Smooth muscle cell (in vitro differentiated cells): ENCODE measurements around the gene AFF3. TPM values are rescaled to one million over a fixed set of nuclear protein-coding genes. Genes with fewer than 3 reads are reported as not detected.

Source experiments
- DNase-seq: peaks from one replicate; lab custom pipeline; 2025; ENCODE audit not compliant: unreplicated experiment; lab: John Stamatoyannopoulos, UW
- H2AFZ ChIP-seq: fragments of 200-600 bp; sonication (generic); 2 replicates; pipeline ENCODE4 v1.6.0; 2016; ENCODE audit warnings: antibody characterized with exemption, low read depth, mild to moderate bottlenecking
- H3F3A ChIP-seq: fragments of 200-600 bp; sonication (generic); 2 replicates; pipeline ENCODE4 v1.6.0; 2017; ENCODE audit warnings: antibody characterized with exemption, low read depth
- H3K27ac ChIP-seq: fragments of 200-600 bp; sonication (generic); 2 replicates; pipeline ENCODE4 v1.5.1; 2016; ENCODE audit warnings: low read depth, mild to moderate bottlenecking
- H3K27me3 ChIP-seq: fragments of 200-600 bp; sonication (generic); 2 replicates; pipeline ENCODE4 v1.6.1; 2016; ENCODE audit warnings: low read depth, mild to moderate bottlenecking
- H3K36me3 ChIP-seq: fragments of 200-600 bp; sonication (generic); 2 replicates; pipeline ENCODE4 v1.5.1; 2016; ENCODE audit warnings: low read depth
- H3K4me1 ChIP-seq: fragments of 200-600 bp; sonication (generic); 2 replicates; pipeline ENCODE4 v1.5.1; 2016; ENCODE audit warnings: low read depth
- H3K4me2 ChIP-seq: fragments of 200-600 bp; sonication (generic); 2 replicates; pipeline ENCODE4 v1.6.0; 2016; ENCODE audit warnings: mild to moderate bottlenecking
- H3K4me3 ChIP-seq: fragments of 200-600 bp; sonication (generic); 2 replicates; pipeline ENCODE4 v1.5.1; 2016; ENCODE audit warnings: mild to moderate bottlenecking
- H3K79me2 ChIP-seq: fragments of 200-600 bp; sonication (generic); 2 replicates; pipeline ENCODE4 v1.6.0; 2016; ENCODE audit warnings: low read depth, mild to moderate bottlenecking
- H3K9ac ChIP-seq: fragments of 200-600 bp; sonication (generic); 2 replicates; pipeline ENCODE4 v1.6.0; 2016; ENCODE audit warnings: low read depth
- H3K9me3 ChIP-seq: fragments of 200-600 bp; sonication (generic); replicated peaks from 2 replicates; pipeline ENCODE4 v1.5.1; 2016; ENCODE audit warnings: low read depth
- H4K20me1 ChIP-seq: fragments of 200-600 bp; sonication (generic); 2 replicates; pipeline ENCODE4 v1.6.0; 2016; ENCODE audit warnings: low read depth
- WGBS: methylation state at CpG from one replicate; pipeline ENCODE4 v1.1.7; 2016; ENCODE audit warnings: low lambda C conversion rate; 5-methylcytosine and 5-hydroxymethylcytosine counted together
- polyA plus RNA-seq: library from polyadenylated mRNA; unstranded; fragments of >200 nt; fragmentation: Nextera tagmentation; extraction: Ambion mirVana; gene quantifications from 2 replicates; pipeline ENCODE4 v1.2.1, GENCODE V29; 2016
- total RNA-seq: library from RNA; depleted of rRNA; stranded (reverse); fragments of >200 nt; gene quantifications from 2 replicates; pipeline ENCODE4 v1.2.3, GENCODE V29; 2014
- TF ChIP-seq, protein P1 (sequence below): fragments of 200-600 bp; sonication (generic); IDR thresholded peaks from 2 replicates; pipeline ENCODE4 v1.5.1; 2017; ENCODE audit warnings: borderline replicate concordance, mild to moderate bottlenecking, antibody characterized with exemption; ENCODE audit not compliant: insufficient read depth, poor library complexity, severe bottlenecking

Gene AFF3
- total and polyA plus RNA-seq, 2 experiments from 2014 or later = 0.27 to 0.39 TPM

- Histone ChIP-seq H3K4me3 (no peak overlapping the region), H2AFZ (no peak overlapping the region), H3K4me2 (no peak overlapping the region), H3K9me3 (no peaks in the 10 kb centered on the region), H3K27ac (no peak overlapping the region), H3K36me3 (no peaks in the 10 kb centered on the region), H3K9ac (no peak overlapping the region), H3F3A (no peaks in the 10 kb centered on the region), H3K79me2 (no peaks in the 10 kb centered on the region), H3K4me1 (no peaks in the 10 kb centered on the region), H3K27me3 (peaks cover 11% of the 10 kb centered on the region), H4K20me1 (no peaks in the 10 kb centered on the region)
- TF ChIP-seq, protein P1, sequence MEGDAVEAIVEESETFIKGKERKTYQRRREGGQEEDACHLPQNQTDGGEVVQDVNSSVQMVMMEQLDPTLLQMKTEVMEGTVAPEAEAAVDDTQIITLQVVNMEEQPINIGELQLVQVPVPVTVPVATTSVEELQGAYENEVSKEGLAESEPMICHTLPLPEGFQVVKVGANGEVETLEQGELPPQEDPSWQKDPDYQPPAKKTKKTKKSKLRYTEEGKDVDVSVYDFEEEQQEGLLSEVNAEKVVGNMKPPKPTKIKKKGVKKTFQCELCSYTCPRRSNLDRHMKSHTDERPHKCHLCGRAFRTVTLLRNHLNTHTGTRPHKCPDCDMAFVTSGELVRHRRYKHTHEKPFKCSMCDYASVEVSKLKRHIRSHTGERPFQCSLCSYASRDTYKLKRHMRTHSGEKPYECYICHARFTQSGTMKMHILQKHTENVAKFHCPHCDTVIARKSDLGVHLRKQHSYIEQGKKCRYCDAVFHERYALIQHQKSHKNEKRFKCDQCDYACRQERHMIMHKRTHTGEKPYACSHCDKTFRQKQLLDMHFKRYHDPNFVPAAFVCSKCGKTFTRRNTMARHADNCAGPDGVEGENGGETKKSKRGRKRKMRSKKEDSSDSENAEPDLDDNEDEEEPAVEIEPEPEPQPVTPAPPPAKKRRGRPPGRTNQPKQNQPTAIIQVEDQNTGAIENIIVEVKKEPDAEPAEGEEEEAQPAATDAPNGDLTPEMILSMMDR = no peak
- WGBS = 80% methylated on average over 5 of the region's 5 CpGs
- no peak for DNase-seq
Measured at GRCh38 chr2:99888617-99889016, 253.8 kb downstream of the AFF3 start.

- WGBS = 97% methylated on average over 3 of the region's 3 CpGs
- Histone ChIP-seq H3K9ac (no peak overlapping the region), H3K27me3 (peaks cover 11% of the 10 kb centered on the region), H3K27ac (no peak overlapping the region), H3K4me1 (peaks cover 11% of the 10 kb centered on the region), H3K79me2 (no peaks in the 10 kb centered on the region), H3F3A (no peaks in the 10 kb centered on the region), H4K20me1 (no peaks in the 10 kb centered on the region), H3K36me3 (no peaks in the 10 kb centered on the region), H2AFZ (no peak overlapping the region), H3K9me3 (no peaks in the 10 kb centered on the region), H3K4me2 (no peak overlapping the region), H3K4me3 (no peak overlapping the region)
- no peak for DNase-seq
- TF ChIP-seq, protein P1 = no peak
Measured at GRCh38 chr2:99886418-99886817, 256.0 kb downstream of the AFF3 start.

DNA sequence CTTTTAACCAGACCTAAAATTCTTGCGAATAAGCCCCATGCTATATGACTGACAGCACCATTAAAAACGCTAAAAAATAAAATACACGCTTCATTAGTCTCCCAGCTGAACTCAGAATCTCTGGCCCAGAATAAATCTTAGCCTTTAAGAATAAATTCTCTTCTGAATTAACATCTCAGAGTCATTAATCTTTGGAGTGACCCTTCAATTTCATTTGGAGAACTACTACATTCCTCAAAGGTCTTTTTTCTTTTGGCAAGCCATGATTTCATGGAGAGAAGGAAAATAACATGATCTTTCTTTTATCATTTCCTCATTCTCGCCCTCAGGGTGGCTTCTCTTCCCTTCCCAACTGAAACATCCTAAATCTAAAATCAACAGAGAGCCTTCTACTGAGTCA lies 259.0 kb downstream of the AFF3 start:
- WGBS = 92% methylated on average over 4 of the region's 4 CpGs
- H3K27ac ChIP-seq = no peak overlapping the region
- TF ChIP-seq, protein P1 = no peak
- H4K20me1 ChIP-seq = no peaks in the 10 kb centered on the region
- no peak for DNase-seq
- H3K36me3 ChIP-seq = no peaks in the 10 kb centered on the region
- H3K9ac ChIP-seq = no peak overlapping the region
- no peaks in the 10 kb centered on the region for H3K9me3 ChIP-seq
- no peaks in the 10 kb centered on the region for H3F3A ChIP-seq
- no peak overlapping the region for H3K4me2 ChIP-seq
- no peaks in the 10 kb centered on the region for H3K79me2 ChIP-seq
- no peak overlapping the region for H2AFZ ChIP-seq
- H3K4me1 ChIP-seq = peaks cover 11% of the 10 kb centered on the region
- H3K27me3 ChIP-seq = peaks cover 11% of the 10 kb centered on the region
- no peak overlapping the region for H3K4me3 ChIP-seq

DNA sequence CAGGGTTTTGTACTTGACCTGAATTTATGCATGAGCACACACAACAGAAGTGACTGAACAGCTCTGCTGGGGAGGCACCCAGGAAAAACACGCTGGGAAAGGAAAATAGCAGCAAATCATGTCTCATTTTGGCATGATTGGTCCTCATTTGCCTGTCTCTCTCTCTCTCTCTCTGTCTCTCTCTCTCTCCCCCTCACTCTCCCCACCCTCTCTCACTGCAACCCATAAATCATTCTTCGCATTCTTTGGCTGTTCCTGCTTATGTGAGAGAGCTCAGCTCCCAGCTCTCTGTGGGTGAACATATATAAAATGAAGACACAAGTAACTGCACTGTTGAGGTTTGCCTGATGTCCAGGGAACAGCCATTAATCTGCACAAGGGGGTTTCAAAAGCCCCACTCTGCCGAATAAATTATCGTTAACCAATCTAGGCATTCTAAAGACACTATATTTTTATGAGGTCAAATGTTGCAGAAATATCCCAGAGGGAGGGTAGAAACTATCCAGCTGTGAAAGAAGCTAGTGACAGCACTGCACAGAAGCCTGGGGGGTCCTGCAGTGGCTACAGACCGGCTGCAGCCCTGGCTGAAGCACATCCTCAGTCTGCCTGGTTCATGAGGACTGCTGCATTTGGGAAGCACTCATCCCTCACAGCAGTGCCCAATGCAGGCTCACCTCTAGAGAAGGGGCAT lies 260.3 kb downstream of the AFF3 start:
- no peak for DNase-seq
- H3K9ac ChIP-seq = no peak overlapping the region
- H3K4me2 ChIP-seq = peak overlapping the region; percentile 25

More for the DNA sequence above, 260.3 kb downstream of the AFF3 start:
- peaks cover 11% of the 10 kb centered on the region for H3K4me1 ChIP-seq
- H3K36me3 ChIP-seq = no peaks in the 10 kb centered on the region
- WGBS = 33% methylated on average over 5 of the region's 5 CpGs
- no peaks in the 10 kb centered on the region for H3K9me3 ChIP-seq
- no peak overlapping the region for H3K27ac ChIP-seq
- H4K20me1 ChIP-seq = no peaks in the 10 kb centered on the region
- no peaks in the 10 kb centered on the region for H3F3A ChIP-seq
- H3K4me3 ChIP-seq = no peak overlapping the region
- no peaks in the 10 kb centered on the region for H3K79me2 ChIP-seq
- peaks cover 11% of the 10 kb centered on the region for H3K27me3 ChIP-seq
- H2AFZ ChIP-seq = no peak overlapping the region
- TF ChIP-seq, protein P1 = no peak
